Fibroblast of villous mesenchyme (primary cell): Measurements from ENCODE around the gene PSMG1. TPM values are rescaled to one million over a fixed set of nuclear protein-coding genes. Genes with fewer than 3 reads are reported as not detected.
A peak's percentile ranks its signal among the peaks of the same experiment; 100 is the strongest.
"Not testable (repeated sequence)": the region's sequence is repeated elsewhere in the genome, so short reads cannot be mapped to it uniquely, and the experiment has no call there.

Experiments used
- DNase-seq: peaks from one replicate; pipeline ENCODE4 v3.0.0-alpha.2; 2010; ENCODE audit warnings: low read depth
- H3K4me3 ChIP-seq: 2 replicates; pipeline ENCODE4 v1.5.1; 2011; ENCODE audit warnings: low read depth, mild to moderate bottlenecking, low read length
- CTCF ChIP-seq: IDR thresholded peaks from 2 replicates; pipeline ENCODE4 v1.5.1; 2012; ENCODE audit warnings: low read depth, mild to moderate bottlenecking, low read length; ENCODE audit not compliant: insufficient read depth
- total RNA-seq: library from RNA; depleted of rRNA; stranded (reverse); fragments of >200 nt; gene quantifications from 2 replicates; pipeline ENCODE4 v1.2.3, GENCODE V29; 2012

The PSMG1 gene
- 70.0 and 71.5 TPM in 2 replicates for total RNA-seq

- peak; percentile 95 for DNase-seq
- H3K4me3 ChIP-seq, result peak within 1 kb of the TSS; percentile 90
- TF ChIP-seq CTCF, result no peak
Observed at GRCh38 chr21:39183272-39184049, at the start of gene PSMG1. PSMG1 (minus strand) TSS chr21:39183451; CDS start chr21:39183385, 66 bp downstream.

GRCh38 chr21:39232861-39233291, 49.6 kb upstream of the PSMG1 start:
- H3K4me3 ChIP-seq, result no peak overlapping the region
- peak; percentile 33 for DNase-seq
- TF ChIP-seq CTCF, result no peak

GRCh38 chr21:39224930-39225329, 41.7 kb upstream of the PSMG1 start:
- H3K4me3 ChIP-seq, result no peak overlapping the region
- no peak for DNase-seq
- TF ChIP-seq CTCF, result no peak

- DNase-seq, result no peak
- no peak for TF ChIP-seq CTCF
- H3K4me3 ChIP-seq, result no peak overlapping the region
Observed at GRCh38 chr21:39221997-39222486, 38.8 kb upstream of the PSMG1 start.

- TF ChIP-seq CTCF, result no peak
- DNase-seq, result no peak
Observed at GRCh38 chr21:39221282-39221996, 38.2 kb upstream of the PSMG1 start.

GRCh38 chr21:39220875-39221274, 37.6 kb upstream of the PSMG1 start:
- H3K4me3 ChIP-seq, DNase-seq: not testable (repeated sequence)

More at GRCh38 chr21:39221282-39221996, 38.2 kb upstream of the PSMG1 start:
- no peak overlapping the region for H3K4me3 ChIP-seq

GRCh38 chr21:39220150-39220549, 36.9 kb upstream of the PSMG1 start:
- no peak for TF ChIP-seq CTCF
- DNase-seq, result no peak
- H3K4me3 ChIP-seq, result no peak overlapping the region
